H9 (cell line): ENCODE data around the gene SERPINA3. TPM values are rescaled to one million over a fixed set of nuclear protein-coding genes. Genes with fewer than 3 reads are reported as not detected.

ENCODE experiments used
- DNase-seq: peaks from one replicate; pipeline ENCODE4 v3.0.0-alpha.2; 2017
- H2AFZ ChIP-seq: one replicate; pipeline ENCODE4 v1.6.1; 2013; ENCODE audit warnings: mild to moderate bottlenecking, low read length, control low read depth, moderate library complexity
- H2AK5ac ChIP-seq: 2 replicates; pipeline ENCODE4 v1.6.1; 2013; ENCODE audit warnings: low read length, control low read depth, mixed read lengths; ENCODE audit not compliant: insufficient read length
- H2BK120ac ChIP-seq: one replicate; pipeline ENCODE4 v1.6.1; 2013; ENCODE audit warnings: low read depth, mild to moderate bottlenecking, low read length, control low read depth, inconsistent platforms; ENCODE audit not compliant: poor library complexity, severe bottlenecking
- H2BK12ac ChIP-seq: 2 replicates; pipeline ENCODE4 v1.6.1; 2013; ENCODE audit warnings: low read length, control low read depth, mixed read lengths, low read depth; ENCODE audit not compliant: insufficient read length
- H2BK15ac ChIP-seq: 2 replicates; pipeline ENCODE4 v1.6.1; 2013; ENCODE audit warnings: low read depth, low read length, control low read depth
- H2BK20ac ChIP-seq: one replicate; pipeline ENCODE4 v1.6.1; 2013; ENCODE audit warnings: low read depth, mild to moderate bottlenecking, low read length, control low read depth, inconsistent platforms; ENCODE audit not compliant: poor library complexity, severe bottlenecking
- H2BK5ac ChIP-seq: 2 replicates; pipeline ENCODE4 v1.6.1; 2013; ENCODE audit warnings: low read length, control low read depth, mixed read lengths; ENCODE audit not compliant: insufficient read length
- H3K14ac ChIP-seq: 2 replicates; pipeline ENCODE4 v1.6.1; 2013; ENCODE audit warnings: low read length, control low read depth; ENCODE audit not compliant: insufficient read depth
- H3K18ac ChIP-seq: 2 replicates; pipeline ENCODE4 v1.6.1; 2013; ENCODE audit warnings: low read depth, mild to moderate bottlenecking, mixed read lengths, low read length, control low read depth; ENCODE audit not compliant: insufficient read length
- H3K23ac ChIP-seq: 2 replicates; pipeline ENCODE4 v1.6.1; 2013; ENCODE audit warnings: low read length, control low read depth, mixed read lengths, low read depth; ENCODE audit not compliant: insufficient read length
- H3K23me2 ChIP-seq: 2 replicates; pipeline ENCODE4 v1.6.1; 2013; ENCODE audit warnings: low read depth, mild to moderate bottlenecking, mixed read lengths, low read length, control low read depth; ENCODE audit not compliant: insufficient read length, poor library complexity, severe bottlenecking
- H3K27ac ChIP-seq: 2 replicates; pipeline ENCODE4 v1.5.1; 2013; ENCODE audit warnings: low read length, control low read depth, mixed read lengths, low read depth; ENCODE audit not compliant: insufficient read length
- H3K27me3 ChIP-seq: 2 replicates; pipeline ENCODE4 v1.6.1; 2013; ENCODE audit warnings: low read length, control low read depth, inconsistent platforms; ENCODE audit not compliant: insufficient read depth
- H3K4ac ChIP-seq: 2 replicates; pipeline ENCODE4 v1.6.1; 2013; ENCODE audit warnings: low read depth, mild to moderate bottlenecking, control low read depth, inconsistent platforms, low read length, moderate library complexity
- H3K4me1 ChIP-seq: 2 replicates; pipeline ENCODE4 v1.6.1; 2013; ENCODE audit warnings: low read length, control low read depth, inconsistent platforms; ENCODE audit not compliant: insufficient read depth
- H3K4me2 ChIP-seq: 2 replicates; pipeline ENCODE4 v1.6.1; 2013; ENCODE audit warnings: low read length, control low read depth, mixed read lengths; ENCODE audit not compliant: insufficient read length, insufficient read depth
- H3K56ac ChIP-seq: 2 replicates; pipeline ENCODE4 v1.6.1; 2013; ENCODE audit warnings: low read depth, mild to moderate bottlenecking, mixed read lengths, low read length, control low read depth; ENCODE audit not compliant: insufficient read length
- H3K79me1 ChIP-seq: 2 replicates; pipeline ENCODE4 v1.6.1; 2013; ENCODE audit warnings: low read depth, mild to moderate bottlenecking, moderate library complexity, low read length, control low read depth, inconsistent platforms; ENCODE audit not compliant: insufficient read depth, poor library complexity, severe bottlenecking
- H3K79me2 ChIP-seq: 2 replicates; pipeline ENCODE4 v1.6.1; 2013; ENCODE audit warnings: low read length, control low read depth, inconsistent platforms; ENCODE audit not compliant: insufficient read depth
- H3K9ac ChIP-seq: 2 replicates; pipeline ENCODE4 v1.6.1; 2013; ENCODE audit warnings: low read length, control low read depth, mixed read lengths; ENCODE audit not compliant: insufficient read length; ENCODE audit errors: extremely low read depth
- H3K9me3 ChIP-seq: one replicate; pipeline ENCODE4 v1.6.1; 2013; ENCODE audit warnings: low read depth, low read length, inconsistent platforms; ENCODE audit not compliant: control insufficient read depth
- H3T11ph ChIP-seq: one replicate; pipeline ENCODE4 v1.6.1; 2013; ENCODE audit warnings: mild to moderate bottlenecking, low read length, control low read depth, inconsistent platforms
- H4K20me1 ChIP-seq: one replicate; pipeline ENCODE4 v1.6.1; 2013; ENCODE audit not compliant: control insufficient read depth, insufficient read length, insufficient read depth
- H4K5ac ChIP-seq: 2 replicates; pipeline ENCODE4 v1.6.1; 2013; ENCODE audit warnings: low read depth, mild to moderate bottlenecking, mixed read lengths, low read length, control low read depth; ENCODE audit not compliant: insufficient read length
- H4K8ac ChIP-seq: replicated peaks from 2 replicates; pipeline ENCODE4 v1.6.1; 2013; ENCODE audit warnings: low read length, control low read depth, mixed read lengths, low read depth; ENCODE audit not compliant: insufficient read length
- H4K91ac ChIP-seq: 2 replicates; pipeline ENCODE4 v1.6.1; 2013; ENCODE audit warnings: low read depth, mild to moderate bottlenecking, moderate library complexity, mixed read lengths, low read length, control low read depth; ENCODE audit not compliant: insufficient read length
- H3K27ac Mint-ChIP-seq, 3 experiments: 2 replicates in 2 of 3; 3 replicates in 1 of 3; pipeline ENCODE4 v1.8.0; 2020 to 2021; ENCODE audit warnings: mixed read lengths in 3 of 3, mild to moderate bottlenecking in 1 of 3, moderate library complexity in 1 of 3
- H3K27me3 Mint-ChIP-seq: 2 replicates; pipeline ENCODE4 v1.8.0; 2021; ENCODE audit warnings: low read depth, mild to moderate bottlenecking, moderate library complexity, mixed read lengths
- H3K36me3 Mint-ChIP-seq, 3 experiments: 2 replicates in 2 of 3; 3 replicates in 1 of 3; pipeline ENCODE4 v1.8.0; 2020 to 2021; ENCODE audit warnings: low read depth in 3 of 3, mixed read lengths in 3 of 3; ENCODE audit not compliant: insufficient read depth in 1 of 3
- H3K4me1 Mint-ChIP-seq, 2 experiments: 2 replicates each; pipeline ENCODE4 v1.8.0; 2020; ENCODE audit warnings: mixed read lengths in 2 of 2
- H3K4me3 Mint-ChIP-seq, 2 experiments: 2 replicates in 1 of 2; 3 replicates in 1 of 2; pipeline ENCODE4 v1.8.0; 2020 to 2021; ENCODE audit warnings: mild to moderate bottlenecking in 2 of 2, mixed read lengths in 2 of 2, moderate library complexity in 1 of 2
- H3K9me3 Mint-ChIP-seq, 2 experiments: 2 replicates in 1 of 2; 3 replicates in 1 of 2; pipeline ENCODE4 v1.8.0; 2020; ENCODE audit warnings: mild to moderate bottlenecking in 2 of 2, mixed read lengths in 2 of 2, moderate library complexity in 1 of 2
- WGBS: extraction: QIAGEN DNeasy Blood & Tissue Kit; methylation state at CpG from one replicate; pipeline ENCODE4 v1.1.7; 2013; ENCODE audit warnings: missing lambda C conversion rate, low lambda C conversion rate, mixed read lengths; ENCODE audit not compliant: insufficient read length; ENCODE audit errors: extremely low coverage; 5-methylcytosine and 5-hydroxymethylcytosine counted together
- total RNA-seq: library from RNA; stranded (reverse); gene quantifications from 2 replicates; pipeline ENCODE4 v1.2.1, GENCODE V29; 2021
- TF ChIP-seq, protein P1 (sequence below): fragments of 200-600 bp; sonication (generic); conservative IDR thresholded peaks from 3 replicates; pipeline ENCODE4 v1.8.0; 2021; ENCODE audit warnings: antibody characterized with exemption, mild to moderate bottlenecking

SERPINA3 gene
- total RNA-seq, 1 experiment from 2014 or later = not detected

DNA sequence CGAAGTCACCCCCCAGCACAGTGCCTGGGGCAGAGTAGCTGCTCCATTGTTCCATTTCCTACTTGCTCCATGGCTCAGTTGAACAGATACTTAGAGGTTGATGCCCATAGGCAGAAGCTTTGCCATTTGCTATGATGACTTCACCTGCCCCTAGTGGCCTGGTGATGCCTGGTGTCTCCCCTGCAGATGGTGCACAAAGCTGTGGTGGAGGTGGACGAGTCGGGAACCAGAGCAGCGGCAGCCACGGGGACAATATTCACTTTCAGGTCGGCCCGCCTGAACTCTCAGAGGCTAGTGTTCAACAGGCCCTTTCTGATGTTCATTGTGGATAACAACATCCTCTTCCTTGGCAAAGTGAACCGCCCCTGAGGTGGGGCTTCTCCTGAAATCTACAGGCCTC lies 20.3 kb upstream of the SERPINA3 start:
- Histone ChIP-seq H2AK5ac (no peak overlapping the region), H3K9me3 (no peaks in the 10 kb centered on the region), H3K18ac (no peak overlapping the region), H3K4ac (no peak overlapping the region), H3K79me2 (no peaks in the 10 kb centered on the region), H3K23me2 (no peaks in the 10 kb centered on the region), H3T11ph (no peak overlapping the region), H2BK120ac (no peak overlapping the region), H3K9ac (no peak overlapping the region), H3K23ac (no peak overlapping the region), H3K27ac (no peak overlapping the region), H4K20me1 (no peaks in the 10 kb centered on the region), H2BK5ac (no peak overlapping the region), H3K4me1 (no peaks in the 10 kb centered on the region), H2BK15ac (no peak overlapping the region), H3K27me3 (no peaks in the 10 kb centered on the region), H3K79me1 (no peaks in the 10 kb centered on the region), H4K5ac (no peak overlapping the region), H3K14ac (no peak overlapping the region), H2BK20ac (no peak overlapping the region), H3K4me2 (no peak overlapping the region), H4K8ac (no peak overlapping the region), H2AFZ (no peak overlapping the region), H4K91ac (no peak overlapping the region), H3K56ac (no peak overlapping the region), H2BK12ac (no peak overlapping the region)
- Mint-ChIP-seq H3K4me1 (peaks cover 0 to 5% of the 10 kb centered on the region in 2 experiments; a peak in 1 of 4 replicates), H3K27ac (no peak overlapping the region), H3K9me3 (peaks cover 8% of the 10 kb centered on the region in 2 experiments; a peak in 4 of 5 replicates), H3K27me3 (peaks cover 11% of the 10 kb centered on the region), H3K36me3 (peaks cover 0 to 5% (median 5%) of the 10 kb centered on the region in 3 experiments; a peak in 3 of 7 replicates), H3K4me3 (no peak overlapping the region)
- no peak for DNase-seq
- TF ChIP-seq, protein P1, sequence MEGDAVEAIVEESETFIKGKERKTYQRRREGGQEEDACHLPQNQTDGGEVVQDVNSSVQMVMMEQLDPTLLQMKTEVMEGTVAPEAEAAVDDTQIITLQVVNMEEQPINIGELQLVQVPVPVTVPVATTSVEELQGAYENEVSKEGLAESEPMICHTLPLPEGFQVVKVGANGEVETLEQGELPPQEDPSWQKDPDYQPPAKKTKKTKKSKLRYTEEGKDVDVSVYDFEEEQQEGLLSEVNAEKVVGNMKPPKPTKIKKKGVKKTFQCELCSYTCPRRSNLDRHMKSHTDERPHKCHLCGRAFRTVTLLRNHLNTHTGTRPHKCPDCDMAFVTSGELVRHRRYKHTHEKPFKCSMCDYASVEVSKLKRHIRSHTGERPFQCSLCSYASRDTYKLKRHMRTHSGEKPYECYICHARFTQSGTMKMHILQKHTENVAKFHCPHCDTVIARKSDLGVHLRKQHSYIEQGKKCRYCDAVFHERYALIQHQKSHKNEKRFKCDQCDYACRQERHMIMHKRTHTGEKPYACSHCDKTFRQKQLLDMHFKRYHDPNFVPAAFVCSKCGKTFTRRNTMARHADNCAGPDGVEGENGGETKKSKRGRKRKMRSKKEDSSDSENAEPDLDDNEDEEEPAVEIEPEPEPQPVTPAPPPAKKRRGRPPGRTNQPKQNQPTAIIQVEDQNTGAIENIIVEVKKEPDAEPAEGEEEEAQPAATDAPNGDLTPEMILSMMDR = peak; percentile 32; the same call in 2 of the 3 replicates
- no CpG with 5 or more reads among the region's 8 CpGs for WGBS
